ENCODE results near the gene GRID1.
"Not testable (repeated sequence)": the region's sequence is repeated elsewhere in the genome, so short reads cannot be mapped to it uniquely, and the experiment has no call there.

Gene GRID1

GRCh38 chr10:86056672-86057071 lies 309.9 kb downstream of the GRID1 start:
- no peak for DNase-seq

- no peak for DNase-seq
Measured at GRCh38 chr10:86055928-86056327, 310.7 kb downstream of the GRID1 start.

- no peak for DNase-seq
Measured at GRCh38 chr10:86053675-86054074, 312.9 kb downstream of the GRID1 start.

GRCh38 chr10:86051586-86051985 lies 315.0 kb downstream of the GRID1 start:
- no peak for DNase-seq

GRCh38 chr10:86049442-86049841 lies 317.2 kb downstream of the GRID1 start:
- DNase-seq, result no peak

- DNase-seq, result no peak
Measured at GRCh38 chr10:86048973-86049372, 317.6 kb downstream of the GRID1 start.

GRCh38 chr10:86048571-86048970 lies 318.0 kb downstream of the GRID1 start:
- DNase-seq, result no peak

- peak; percentile 28 for DNase-seq
Measured at GRCh38 chr10:86047588-86047987, 319.0 kb downstream of the GRID1 start.

- DNase-seq, result peak; percentile 14
Measured at GRCh38 chr10:86046845-86047460, 319.6 kb downstream of the GRID1 start.

GRCh38 chr10:86045896-86046295 lies 320.7 kb downstream of the GRID1 start:
- DNase-seq, result no peak

- DNase-seq, result no peak
Measured at GRCh38 chr10:86044029-86044428, 322.6 kb downstream of the GRID1 start.

GRCh38 chr10:86043236-86043635 lies 323.4 kb downstream of the GRID1 start:
- DNase-seq, result no peak

GRCh38 chr10:86042161-86042560 lies 324.4 kb downstream of the GRID1 start:
- DNase-seq, result no peak

GRCh38 chr10:86041116-86041515 lies 325.5 kb downstream of the GRID1 start:
- DNase-seq, result no peak

- no peak for DNase-seq
Measured at GRCh38 chr10:86038371-86038770, 328.2 kb downstream of the GRID1 start.

GRCh38 chr10:86037096-86037495 lies 329.5 kb downstream of the GRID1 start:
- DNase-seq, result no peak

- no peak for DNase-seq
Measured at GRCh38 chr10:86036544-86036831, 330.1 kb downstream of the GRID1 start.

- DNase-seq, result no peak
Measured at GRCh38 chr10:86035791-86036543, 330.6 kb downstream of the GRID1 start.

- no peak for DNase-seq
Measured at GRCh38 chr10:86034710-86035109, 331.9 kb downstream of the GRID1 start.

GRCh38 chr10:86033581-86033980 lies 333.0 kb downstream of the GRID1 start:
- DNase-seq, result no peak

GRCh38 chr10:86032087-86032486 lies 334.5 kb downstream of the GRID1 start:
- not testable (repeated sequence) for DNase-seq

- DNase-seq, result no peak
Measured at GRCh38 chr10:86030312-86030711, 336.3 kb downstream of the GRID1 start.

- no peak for DNase-seq
Measured at GRCh38 chr10:86027346-86027745, 339.2 kb downstream of the GRID1 start.

GRCh38 chr10:86025509-86025908 lies 341.1 kb downstream of the GRID1 start:
- DNase-seq, result no peak
